Peyer's patch (tissue), 4 donors: ENCODE results near the gene HSPB6. TPM values are rescaled to one million over a fixed set of nuclear protein-coding genes. Genes with fewer than 3 reads are reported as not detected.

Experiments
- DNase-seq, 3 donors: peaks; one replicate each; pipeline ENCODE4 v3.0.0-alpha.2; 2017 to 2019
- H3K27ac ChIP-seq, 4 donors: fragments of 200-600 bp; sonication (generic); one replicate each; pipeline ENCODE4 v1.5.1; 2016 to 2019
- H3K27me3 ChIP-seq, 2 donors: fragments of 200-600 bp; sonication (generic); one replicate each; pipeline ENCODE4 v1.5.1; 2019
- H3K36me3 ChIP-seq, 3 donors: fragments of 200-600 bp; sonication (generic); one replicate each; pipeline ENCODE4 v1.5.1; 2016 to 2019
- H3K4me1 ChIP-seq, 4 donors: fragments of 200-600 bp; sonication (generic); one replicate each; pipeline ENCODE4 v1.5.1; 2016 to 2019
- H3K4me3 ChIP-seq, 4 donors: fragments of 200-600 bp; sonication (generic); 1 replicate in 3 of 4; 2 replicates in 1 of 4; pipeline ENCODE4 v1.5.1; 2016 to 2019; ENCODE audit warnings: mild to moderate bottlenecking in 1 of 4
- H3K9me3 ChIP-seq, 4 donors: fragments of 200-600 bp; sonication (generic); one replicate each; pipeline ENCODE4 v1.5.1; 2016 to 2019; ENCODE audit warnings: mild to moderate bottlenecking in 1 of 4
- POLR2A ChIP-seq, 2 donors: fragments of 450-650 bp; IDR thresholded peaks; one replicate each; pipeline ENCODE4 v1.5.1; 2017; ENCODE audit warnings: antibody characterized with exemption in 2 of 2, mild to moderate bottlenecking in 2 of 2, moderate library complexity in 2 of 2
- total RNA-seq, 4 donors: library from RNA; depleted of rRNA; stranded (reverse); fragments of >200 nt; gene quantifications; one replicate each; pipeline ENCODE4 v1.1.0, GENCODE V29; 2016
- TF ChIP-seq, protein P1 (sequence below), 6 experiments: fragments of 450-650 bp in 4 of 6; fragments of 200-600 bp in 2 of 6; sonication (generic) in 1 of 6; IDR thresholded peaks; one replicate each; pipeline ENCODE4 v1.5.1; 2017 to 2019; ENCODE audit warnings: antibody characterized with exemption in 6 of 6, mild to moderate bottlenecking in 3 of 6, moderate library complexity in 1 of 6

Gene HSPB6
- total RNA-seq, 4 donors from 2014 or later = 9.2 to 19.8 (median 13.6) TPM

DNA sequence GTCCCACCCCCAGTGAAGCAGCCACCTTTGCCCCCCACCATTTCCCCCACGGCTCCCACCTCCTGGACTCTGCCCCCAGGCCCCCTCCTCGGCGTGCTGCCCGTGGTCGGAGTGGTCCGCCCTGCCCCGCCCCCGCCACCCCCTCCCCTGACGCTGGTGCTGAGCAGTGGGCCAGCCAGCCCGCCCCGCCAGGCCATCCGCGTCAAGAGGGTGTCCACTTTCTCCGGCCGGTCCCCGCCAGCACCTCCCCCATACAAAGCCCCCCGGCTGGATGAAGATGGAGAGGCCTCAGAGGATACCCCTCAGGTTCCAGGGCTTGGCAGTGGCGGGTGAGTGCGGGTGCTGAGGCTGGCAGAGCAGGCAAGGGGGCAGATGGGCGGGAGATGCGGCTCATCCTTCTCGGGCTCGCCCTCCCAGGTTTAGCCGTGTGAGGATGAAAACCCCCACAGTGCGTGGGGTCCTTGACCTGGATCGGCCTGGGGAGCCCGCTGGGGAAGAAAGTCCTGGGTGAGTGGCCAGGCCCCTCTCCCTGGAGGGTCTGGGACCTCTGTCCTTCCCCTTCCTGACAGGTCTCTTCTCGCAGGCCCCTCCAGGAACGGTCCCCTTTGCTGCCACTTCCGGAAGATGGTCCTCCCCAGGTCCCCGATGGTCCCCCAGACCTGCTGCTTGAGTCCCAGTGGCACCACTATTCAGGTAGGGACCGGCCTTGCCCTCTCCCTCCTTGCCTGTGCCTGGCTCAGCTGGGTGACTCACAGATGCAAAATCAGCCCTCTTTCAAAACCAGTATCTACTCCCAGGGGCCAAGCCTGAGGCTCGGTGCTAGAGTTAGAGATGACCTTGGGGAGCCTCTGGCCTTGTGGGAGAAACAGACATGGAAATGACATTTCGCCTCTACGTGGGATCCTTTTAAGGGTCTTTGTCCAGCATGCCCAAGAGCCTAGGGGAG, 23.4 kb downstream of the HSPB6 start:
- Histone ChIP-seq H3K27ac (no peak overlapping the region), H3K27me3 (no peaks in the 10 kb centered on the region), H3K9me3 (no peaks in the 10 kb centered on the region), H3K4me1 (peaks cover 0 to 3% (median 0%) of the 10 kb centered on the region in 4 donors), H3K4me3 (no peak overlapping the region), H3K36me3 (peaks cover 0 to 97% (median 0%) of the 10 kb centered on the region in 3 donors)
- DNase-seq = no peak
- TF ChIP-seq, protein P1, sequence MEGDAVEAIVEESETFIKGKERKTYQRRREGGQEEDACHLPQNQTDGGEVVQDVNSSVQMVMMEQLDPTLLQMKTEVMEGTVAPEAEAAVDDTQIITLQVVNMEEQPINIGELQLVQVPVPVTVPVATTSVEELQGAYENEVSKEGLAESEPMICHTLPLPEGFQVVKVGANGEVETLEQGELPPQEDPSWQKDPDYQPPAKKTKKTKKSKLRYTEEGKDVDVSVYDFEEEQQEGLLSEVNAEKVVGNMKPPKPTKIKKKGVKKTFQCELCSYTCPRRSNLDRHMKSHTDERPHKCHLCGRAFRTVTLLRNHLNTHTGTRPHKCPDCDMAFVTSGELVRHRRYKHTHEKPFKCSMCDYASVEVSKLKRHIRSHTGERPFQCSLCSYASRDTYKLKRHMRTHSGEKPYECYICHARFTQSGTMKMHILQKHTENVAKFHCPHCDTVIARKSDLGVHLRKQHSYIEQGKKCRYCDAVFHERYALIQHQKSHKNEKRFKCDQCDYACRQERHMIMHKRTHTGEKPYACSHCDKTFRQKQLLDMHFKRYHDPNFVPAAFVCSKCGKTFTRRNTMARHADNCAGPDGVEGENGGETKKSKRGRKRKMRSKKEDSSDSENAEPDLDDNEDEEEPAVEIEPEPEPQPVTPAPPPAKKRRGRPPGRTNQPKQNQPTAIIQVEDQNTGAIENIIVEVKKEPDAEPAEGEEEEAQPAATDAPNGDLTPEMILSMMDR (IDR thresholded peaks at IDR 0.05) = no peak
- TF ChIP-seq POLR2A (IDR thresholded peaks at IDR 0.05) = no peak

DNA sequence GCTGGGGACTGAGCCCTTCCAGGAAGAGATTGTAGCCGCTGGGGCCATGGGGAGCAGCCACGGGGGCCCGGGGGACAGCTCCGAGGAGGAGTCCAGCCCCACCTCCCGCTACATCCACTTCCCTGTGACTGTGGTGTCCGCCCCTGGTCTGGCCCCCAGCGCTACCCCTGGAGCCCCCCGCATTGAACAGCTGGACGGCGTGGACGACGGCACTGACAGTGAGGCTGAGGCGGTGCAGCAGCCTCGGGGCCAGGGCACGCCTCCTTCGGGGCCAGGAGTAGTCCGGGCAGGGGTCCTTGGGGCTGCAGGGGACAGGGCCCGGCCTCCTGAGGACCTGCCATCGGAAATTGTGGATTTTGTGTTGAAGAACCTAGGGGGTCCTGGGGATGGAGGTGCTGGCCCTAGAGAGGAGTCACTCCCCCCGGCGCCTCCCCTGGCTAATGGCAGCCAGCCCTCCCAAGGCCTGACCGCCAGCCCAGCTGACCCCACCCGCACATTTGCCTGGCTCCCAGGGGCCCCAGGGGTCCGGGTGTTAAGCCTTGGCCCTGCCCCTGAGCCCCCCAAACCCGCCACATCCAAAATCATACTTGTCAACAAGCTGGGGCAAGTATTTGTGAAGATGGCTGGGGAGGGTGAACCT, 24.2 kb downstream of the HSPB6 start:
- Histone ChIP-seq H3K4me1 (peaks cover 0 to 3% (median 0%) of the 10 kb centered on the region in 4 donors), H3K4me3 (no peak overlapping the region), H3K36me3 (peaks cover 0 to 97% (median 0%) of the 10 kb centered on the region in 3 donors), H3K9me3 (no peaks in the 10 kb centered on the region), H3K27me3 (no peaks in the 10 kb centered on the region), H3K27ac (no peak overlapping the region)
- no peak for TF ChIP-seq POLR2A (IDR thresholded peaks at IDR 0.05)
- TF ChIP-seq, protein P1 (IDR thresholded peaks at IDR 0.05) = no peak
- no peak for DNase-seq

DNA sequence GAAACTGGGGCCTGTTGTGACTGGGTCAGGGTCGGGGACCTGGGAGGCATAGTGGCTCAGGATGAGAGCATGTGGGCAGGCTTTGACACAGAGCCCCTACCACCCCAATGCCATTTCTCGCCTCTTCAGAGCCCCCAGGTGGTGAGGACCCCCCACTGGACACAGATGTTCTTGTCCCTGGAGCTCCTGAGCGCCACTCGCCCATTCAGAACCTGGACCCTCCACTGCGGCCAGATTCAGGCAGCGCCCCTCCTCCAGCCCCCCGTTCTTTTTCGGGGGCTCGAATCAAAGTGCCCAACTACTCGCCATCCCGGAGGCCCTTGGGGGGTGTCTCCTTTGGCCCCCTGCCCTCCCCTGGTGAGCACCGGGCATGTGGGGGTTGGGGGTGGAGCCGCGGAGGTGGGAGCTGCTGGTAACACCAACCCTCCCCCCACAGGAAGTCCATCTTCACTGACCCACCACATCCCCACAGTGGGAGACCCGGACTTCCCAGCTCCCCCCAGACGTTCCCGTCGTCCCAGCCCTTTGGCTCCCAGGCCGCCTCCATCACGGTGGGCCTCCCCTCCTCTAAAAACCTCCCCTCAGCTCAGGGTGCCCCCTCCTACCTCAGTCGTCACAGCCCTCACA, 24.9 kb downstream of the HSPB6 start:
- no peak for TF ChIP-seq POLR2A (IDR thresholded peaks at IDR 0.05)
- TF ChIP-seq, protein P1 (IDR thresholded peaks at IDR 0.05) = no peak
- Histone ChIP-seq H3K36me3 (peaks cover 0 to 98% (median 0%) of the 10 kb centered on the region in 3 donors), H3K4me1 (no peaks in the 10 kb centered on the region), H3K27me3 (no peaks in the 10 kb centered on the region), H3K9me3 (no peaks in the 10 kb centered on the region), H3K4me3 (no peak overlapping the region), H3K27ac (no peak overlapping the region)
- DNase-seq = no peak

DNA sequence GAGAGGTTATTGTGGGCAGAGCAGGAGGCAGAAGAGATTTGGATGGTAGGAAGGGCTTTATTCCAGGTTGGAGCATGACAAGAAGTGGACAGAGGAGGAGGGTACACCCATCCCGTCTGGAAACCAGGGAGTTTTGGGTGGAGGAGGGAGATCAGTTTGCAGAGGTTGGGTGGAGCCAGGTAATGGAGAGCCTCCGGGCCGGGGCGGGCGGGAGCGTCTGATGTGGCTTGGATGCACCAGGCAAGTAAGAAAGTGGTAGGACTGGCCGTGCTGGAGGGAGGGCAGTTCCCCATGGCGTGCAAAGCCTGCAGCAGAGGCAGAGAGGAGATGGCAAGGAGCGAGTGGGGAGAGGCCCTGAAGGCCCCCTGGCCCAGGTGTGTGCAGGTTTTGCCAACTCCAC, 25.5 kb downstream of the HSPB6 start:
- no peak overlapping the region for H3K27ac ChIP-seq
- TF ChIP-seq, protein P1 (IDR thresholded peaks at IDR 0.05) = no peak
- TF ChIP-seq POLR2A (IDR thresholded peaks at IDR 0.05) = no peak
- no peaks in the 10 kb centered on the region for H3K9me3 ChIP-seq
- H3K4me3 ChIP-seq = no peak overlapping the region
- no peaks in the 10 kb centered on the region for H3K4me1 ChIP-seq
- peaks cover 0 to 98% (median 0%) of the 10 kb centered on the region in 3 donors for H3K36me3 ChIP-seq
- no peak for DNase-seq
- no peaks in the 10 kb centered on the region for H3K27me3 ChIP-seq

DNA sequence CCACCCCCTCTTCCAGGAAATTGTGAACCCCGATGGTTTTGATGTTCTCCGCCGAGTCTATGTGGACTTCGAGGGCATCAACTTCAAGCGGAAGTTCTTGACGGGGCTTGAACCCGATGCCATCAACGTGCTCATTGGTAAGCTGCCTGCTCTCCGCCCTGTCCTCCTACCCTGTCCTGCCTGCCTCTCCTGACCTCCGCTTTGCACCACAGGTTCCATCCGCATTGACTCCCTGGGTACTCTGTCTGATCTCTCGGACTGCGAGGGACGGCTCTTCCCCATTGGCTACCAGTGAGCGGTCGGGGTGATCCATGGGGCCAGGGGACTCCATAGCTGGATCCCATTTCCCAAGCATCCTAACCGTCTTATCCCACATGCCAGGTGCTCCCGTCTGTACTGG, 26.5 kb downstream of the HSPB6 start:
- Histone ChIP-seq H3K27ac (no peak overlapping the region), H3K36me3 (peaks cover 0 to 100% (median 4%) of the 10 kb centered on the region in 3 donors), H3K4me3 (no peak overlapping the region), H3K27me3 (no peaks in the 10 kb centered on the region), H3K4me1 (no peaks in the 10 kb centered on the region), H3K9me3 (no peaks in the 10 kb centered on the region)
- DNase-seq = no peak
- TF ChIP-seq POLR2A (IDR thresholded peaks at IDR 0.05) = no peak
- TF ChIP-seq, protein P1 (IDR thresholded peaks at IDR 0.05) = no peak
